Mesendoderm (in vitro differentiated cells): ENCODE data around the gene NUDCD2.
"Not testable (repeated sequence)": the region's sequence is repeated elsewhere in the genome, so short reads cannot be mapped to it uniquely, and the experiment has no call there.

Experiments
- DNase-seq: peaks from one replicate; pipeline ENCODE4 v3.0.0; 2013
- H2AK5ac ChIP-seq: 2 replicates; pipeline ENCODE4 v1.6.1; 2013; ENCODE audit warnings: low read length, inconsistent platforms
- H2BK120ac ChIP-seq: 2 replicates; pipeline ENCODE4 v1.6.1; 2013; ENCODE audit warnings: low read depth, mild to moderate bottlenecking, low read length, moderate library complexity, mixed read lengths
- H2BK15ac ChIP-seq: replicated peaks from 2 replicates; pipeline ENCODE4 v1.6.1; 2013; ENCODE audit warnings: low read depth, mild to moderate bottlenecking, moderate library complexity
- H2BK5ac ChIP-seq: 2 replicates; pipeline ENCODE4 v1.6.1; 2013; ENCODE audit warnings: low read length, inconsistent platforms
- H3K18ac ChIP-seq: 2 replicates; pipeline ENCODE4 v1.6.1; 2013; ENCODE audit warnings: mild to moderate bottlenecking, low read length, mixed read lengths
- H3K23ac ChIP-seq: one replicate; pipeline ENCODE4 v1.6.1; 2013; ENCODE audit warnings: low read length
- H3K27ac ChIP-seq: 2 replicates; pipeline ENCODE4 v1.5.1; 2013; ENCODE audit warnings: low read depth, mild to moderate bottlenecking, inconsistent platforms, low read length, moderate library complexity
- H3K27me3 ChIP-seq: 2 replicates; pipeline ENCODE4 v1.6.1; 2013; ENCODE audit warnings: low read length, control low read depth, mild to moderate bottlenecking, inconsistent platforms; ENCODE audit not compliant: insufficient read depth, poor library complexity
- H3K36me3 ChIP-seq: 2 replicates; pipeline ENCODE4 v1.6.1; 2013; ENCODE audit warnings: low read length, inconsistent platforms; ENCODE audit not compliant: control insufficient read depth, insufficient read depth
- H3K4ac ChIP-seq: one replicate; pipeline ENCODE4 v1.6.1; 2013; ENCODE audit warnings: low read depth, mild to moderate bottlenecking, low read length, moderate library complexity
- H3K4me1 ChIP-seq: 2 replicates; pipeline ENCODE4 v1.6.1; 2013; ENCODE audit warnings: low read depth, low read length, inconsistent platforms; ENCODE audit not compliant: control insufficient read depth
- H3K4me2 ChIP-seq: 2 replicates; pipeline ENCODE4 v1.6.1; 2013; ENCODE audit warnings: low read length
- H3K4me3 ChIP-seq: 2 replicates; pipeline ENCODE4 v1.5.1; 2013; ENCODE audit warnings: mild to moderate bottlenecking, low read length
- H3K56ac ChIP-seq: one replicate; pipeline ENCODE4 v1.6.1; 2013; ENCODE audit warnings: low read length
- H3K79me1 ChIP-seq: 2 replicates; pipeline ENCODE4 v1.6.1; 2013; ENCODE audit warnings: low read length, inconsistent platforms
- H3K79me2 ChIP-seq: 2 replicates; pipeline ENCODE4 v1.6.1; 2013; ENCODE audit warnings: mild to moderate bottlenecking, low read length; ENCODE audit not compliant: control insufficient read depth, insufficient read depth
- H3K9ac ChIP-seq: 2 replicates; pipeline ENCODE4 v1.6.1; 2013; ENCODE audit warnings: low read length, inconsistent platforms
- H4K5ac ChIP-seq: one replicate; pipeline ENCODE4 v1.6.1; 2013; ENCODE audit warnings: low read length
- H4K8ac ChIP-seq: one replicate; pipeline ENCODE4 v1.6.1; 2013; ENCODE audit warnings: low read depth, mild to moderate bottlenecking, control low read depth, low read length, moderate library complexity
- WGBS: extraction: QIAGEN DNeasy Blood & Tissue Kit; methylation state at CpG from one replicate; pipeline ENCODE4 v1.1.7; 2013; ENCODE audit warnings: low lambda C conversion rate, missing lambda C conversion rate; ENCODE audit not compliant: insufficient coverage; ENCODE audit errors: extremely low coverage; 5-methylcytosine and 5-hydroxymethylcytosine counted together

The NUDCD2 gene

GRCh38 chr5:163404364-163405173 is 55.3 kb downstream of the NUDCD2 start:
- no peak for DNase-seq
- Histone ChIP-seq H3K56ac (no peak overlapping the region), H2BK15ac (no peak overlapping the region), H3K36me3 (no peaks in the 10 kb centered on the region), H4K5ac (no peak overlapping the region), H3K79me1 (no peaks in the 10 kb centered on the region), H3K4ac (no peak overlapping the region), H3K18ac (no peak overlapping the region), H3K4me2 (no peak overlapping the region), H3K4me3 (no peak overlapping the region), H3K27ac (no peak overlapping the region), H4K8ac (no peak overlapping the region), H2BK120ac (no peak overlapping the region), H3K9ac (no peak overlapping the region), H3K27me3 (no peaks in the 10 kb centered on the region), H3K23ac (no peak overlapping the region), H2AK5ac (no peak overlapping the region), H3K79me2 (no peaks in the 10 kb centered on the region), H2BK5ac (no peak overlapping the region), H3K4me1 (no peaks in the 10 kb centered on the region)
- WGBS, result no CpG with 5 or more reads among the region's 10 CpGs

- no peaks in the 10 kb centered on the region for H3K79me2 ChIP-seq
- H2BK5ac ChIP-seq, result no peak overlapping the region
- WGBS, result no CpG with 5 or more reads among the region's 2 CpGs
- H3K79me1 ChIP-seq, result no peaks in the 10 kb centered on the region
- no peak overlapping the region for H3K23ac ChIP-seq
- no peak for DNase-seq
- no peaks in the 10 kb centered on the region for H3K27me3 ChIP-seq
- no peak overlapping the region for H3K27ac ChIP-seq
- no peak overlapping the region for H3K4ac ChIP-seq
- H3K4me3 ChIP-seq, result no peak overlapping the region
- H2BK15ac ChIP-seq, result no peak overlapping the region
- no peak overlapping the region for H2BK120ac ChIP-seq
- H3K4me1 ChIP-seq, result no peaks in the 10 kb centered on the region
- H3K56ac ChIP-seq, result no peak overlapping the region
- no peak overlapping the region for H4K8ac ChIP-seq
- H3K9ac ChIP-seq, result no peak overlapping the region
- H2AK5ac ChIP-seq, result no peak overlapping the region
- no peak overlapping the region for H3K18ac ChIP-seq
- no peak overlapping the region for H3K4me2 ChIP-seq
- H4K5ac ChIP-seq, result no peak overlapping the region
- no peaks in the 10 kb centered on the region for H3K36me3 ChIP-seq
These were observed 57.9 kb downstream of the NUDCD2 start for GRCh38 chr5:163402007-163402406.

GRCh38 chr5:163401271-163401670 is 58.6 kb downstream of the NUDCD2 start:
- H2BK120ac ChIP-seq, result no peak overlapping the region
- no peak overlapping the region for H3K27ac ChIP-seq
- no peak overlapping the region for H3K4me2 ChIP-seq
- H4K8ac ChIP-seq, result no peak overlapping the region
- no peak overlapping the region for H3K23ac ChIP-seq
- H3K79me1 ChIP-seq, result no peaks in the 10 kb centered on the region
- no peak overlapping the region for H3K18ac ChIP-seq
- H3K4me1 ChIP-seq, result no peaks in the 10 kb centered on the region
- no peaks in the 10 kb centered on the region for H3K27me3 ChIP-seq
- no peak overlapping the region for H2BK5ac ChIP-seq
- no peak for DNase-seq
- H3K36me3 ChIP-seq, result no peaks in the 10 kb centered on the region
- H2AK5ac ChIP-seq, result no peak overlapping the region
- no peak overlapping the region for H3K4ac ChIP-seq
- H2BK15ac ChIP-seq, result no peak overlapping the region
- no peak overlapping the region for H3K4me3 ChIP-seq
- H4K5ac ChIP-seq, result no peak overlapping the region
- WGBS, result no CpG with 5 or more reads among the region's 4 CpGs
- H3K56ac ChIP-seq, result no peak overlapping the region
- no peaks in the 10 kb centered on the region for H3K79me2 ChIP-seq
- H3K9ac ChIP-seq, result no peak overlapping the region

- Histone ChIP-seq H3K36me3 (no peaks in the 10 kb centered on the region), H4K5ac (no peak overlapping the region)
- no CpG with 5 or more reads among the region's 4 CpGs for WGBS
These were observed 60.0 kb downstream of the NUDCD2 start for GRCh38 chr5:163399923-163400322.

GRCh38 chr5:163397354-163397753 is 62.5 kb downstream of the NUDCD2 start:
- DNase-seq, result no peak

More at GRCh38 chr5:163399923-163400322, 60.0 kb downstream of the NUDCD2 start:
- Histone ChIP-seq H3K4me1 (no peaks in the 10 kb centered on the region), H3K79me2 (no peaks in the 10 kb centered on the region), H3K4me3 (no peak overlapping the region), H4K8ac (no peak overlapping the region), H3K9ac (no peak overlapping the region), H3K18ac (no peak overlapping the region), H3K4ac (no peak overlapping the region), H2BK5ac (no peak overlapping the region), H2BK120ac (no peak overlapping the region), H3K27ac (no peak overlapping the region), H3K79me1 (no peaks in the 10 kb centered on the region), H2AK5ac (no peak overlapping the region), H3K27me3 (no peaks in the 10 kb centered on the region), H3K56ac (no peak overlapping the region), H3K4me2 (no peak overlapping the region), H3K23ac (no peak overlapping the region), H2BK15ac (no peak overlapping the region)
- DNase-seq, result no peak

GRCh38 chr5:163396818-163397340 is 63.0 kb downstream of the NUDCD2 start:
- DNase-seq, H3K79me1 ChIP-seq: not testable (repeated sequence)

More at GRCh38 chr5:163397354-163397753, 62.5 kb downstream of the NUDCD2 start:
- Histone ChIP-seq H3K79me1 (no peaks in the 10 kb centered on the region), H3K18ac (no peak overlapping the region), H3K4ac (no peak overlapping the region), H2BK120ac (no peak overlapping the region), H4K8ac (no peak overlapping the region), H3K79me2 (no peaks in the 10 kb centered on the region), H3K4me3 (no peak overlapping the region), H2BK15ac (no peak overlapping the region), H3K36me3 (no peaks in the 10 kb centered on the region), H4K5ac (no peak overlapping the region), H3K23ac (no peak overlapping the region), H3K27ac (no peak overlapping the region), H3K4me1 (no peaks in the 10 kb centered on the region), H3K9ac (no peak overlapping the region), H3K27me3 (no peaks in the 10 kb centered on the region), H2AK5ac (no peak overlapping the region), H3K4me2 (no peak overlapping the region), H3K56ac (no peak overlapping the region), H2BK5ac (no peak overlapping the region)

More at GRCh38 chr5:163396818-163397340, 63.0 kb downstream of the NUDCD2 start:
- H3K4me1 ChIP-seq, H3K4me3 ChIP-seq, H3K23ac ChIP-seq, H4K5ac ChIP-seq, H2BK15ac ChIP-seq, H3K4me2 ChIP-seq, H3K27me3 ChIP-seq, H3K18ac ChIP-seq, H3K56ac ChIP-seq, H3K79me2 ChIP-seq, H2AK5ac ChIP-seq, H2BK5ac ChIP-seq, H3K36me3 ChIP-seq, H2BK120ac ChIP-seq, H4K8ac ChIP-seq, H3K27ac ChIP-seq, H3K4ac ChIP-seq, H3K9ac ChIP-seq: not testable (repeated sequence)
- WGBS, result no CpG with 5 or more reads among the region's 9 CpGs
